Measurements from ENCODE around the gene TNFAIP2. TPM values are rescaled to one million over a fixed set of nuclear protein-coding genes. Genes with fewer than 3 reads are reported as not detected.
A peak's percentile ranks its signal among the peaks of the same experiment; 100 is the strongest.

Gene TNFAIP2
- total RNA-seq, 1 donor from 2014 or later: 4.3 TPM

- Mint-ChIP-seq H3K4me3 (ENCODE audit: unreplicated experiment) (no peak overlapping the region), H3K27me3 (ENCODE audit: unreplicated experiment) (peaks cover 21% of the 10 kb centered on the region), H3K27ac (ENCODE audit: unreplicated experiment) (no peak overlapping the region), H3K9me3 (ENCODE audit: unreplicated experiment) (peaks cover 8% of the 10 kb centered on the region), H3K4me1 (ENCODE audit: low read depth, unreplicated experiment) (no peaks in the 10 kb centered on the region), H3K36me3 (ENCODE audit: unreplicated experiment) (no peaks in the 10 kb centered on the region)
- no peak for DNase-seq
- no peak for TF ChIP-seq CTCF (IDR thresholded peaks at IDR 0.05; ENCODE audit: partially characterized antibody, unreplicated experiment)
Observed at GRCh38 chr14:103130017-103130764, 6.9 kb downstream of the TNFAIP2 start.

GRCh38 chr14:103130965-103131364, 7.7 kb downstream of the TNFAIP2 start:
- no peak for TF ChIP-seq CTCF (IDR thresholded peaks at IDR 0.05; ENCODE audit: partially characterized antibody, unreplicated experiment)
- no peak overlapping the region for H3K27ac Mint-ChIP-seq (ENCODE audit: unreplicated experiment)

GRCh38 chr14:103131580-103131979, 8.3 kb downstream of the TNFAIP2 start:
- no peak for DNase-seq
- peaks cover 19% of the 10 kb centered on the region for H3K27me3 Mint-ChIP-seq (ENCODE audit: unreplicated experiment)
- H3K9me3 Mint-ChIP-seq (ENCODE audit: unreplicated experiment): peaks cover 8% of the 10 kb centered on the region
- H3K4me3 Mint-ChIP-seq (ENCODE audit: unreplicated experiment): no peak overlapping the region
- no peak overlapping the region for H3K27ac Mint-ChIP-seq (ENCODE audit: unreplicated experiment)
- no peaks in the 10 kb centered on the region for H3K36me3 Mint-ChIP-seq (ENCODE audit: unreplicated experiment)
- no peaks in the 10 kb centered on the region for H3K4me1 Mint-ChIP-seq (ENCODE audit: low read depth, unreplicated experiment)
- no peak for TF ChIP-seq CTCF (IDR thresholded peaks at IDR 0.05; ENCODE audit: partially characterized antibody, unreplicated experiment)

More at GRCh38 chr14:103130965-103131364, 7.7 kb downstream of the TNFAIP2 start:
- H3K9me3 Mint-ChIP-seq (ENCODE audit: unreplicated experiment): peaks cover 8% of the 10 kb centered on the region
- H3K4me1 Mint-ChIP-seq (ENCODE audit: low read depth, unreplicated experiment): no peaks in the 10 kb centered on the region
- no peak overlapping the region for H3K4me3 Mint-ChIP-seq (ENCODE audit: unreplicated experiment)
- DNase-seq: no peak
- no peaks in the 10 kb centered on the region for H3K36me3 Mint-ChIP-seq (ENCODE audit: unreplicated experiment)
- H3K27me3 Mint-ChIP-seq (ENCODE audit: unreplicated experiment): peaks cover 21% of the 10 kb centered on the region

- peaks cover 3% of the 10 kb centered on the region for H3K4me1 Mint-ChIP-seq (ENCODE audit: low read depth, unreplicated experiment)
- H3K4me3 Mint-ChIP-seq (ENCODE audit: unreplicated experiment): no peak overlapping the region
- H3K9me3 Mint-ChIP-seq (ENCODE audit: unreplicated experiment): peaks cover 8% of the 10 kb centered on the region
- no peak for TF ChIP-seq CTCF (IDR thresholded peaks at IDR 0.05; ENCODE audit: partially characterized antibody, unreplicated experiment)
- H3K27me3 Mint-ChIP-seq (ENCODE audit: unreplicated experiment): peaks cover 18% of the 10 kb centered on the region
- no peaks in the 10 kb centered on the region for H3K36me3 Mint-ChIP-seq (ENCODE audit: unreplicated experiment)
- no peak for DNase-seq
- peak overlapping the region; percentile 17 for H3K27ac Mint-ChIP-seq (ENCODE audit: unreplicated experiment)
Observed at GRCh38 chr14:103132381-103133209, 9.3 kb downstream of the TNFAIP2 start.
